Measurements from ENCODE around the gene CDK5RAP1. TPM values are rescaled to one million over a fixed set of nuclear protein-coding genes. Genes with fewer than 3 reads are reported as not detected.

Gene CDK5RAP1
- total and polyA plus RNA-seq, 2 of the 8 experiments (the other 6 are each of a cell fraction or from before 2014, with no cell fraction given), result 37.8 to 46.6 TPM

- TF ChIP-seq CTBP2 (IDR thresholded peaks at IDR 0.05; ENCODE audit: borderline replicate concordance, insufficient read depth, insufficient read length, low read length) (no peak), CHD7 (IDR thresholded peaks at IDR 0.05; ENCODE audit: insufficient replicate concordance, low read length) (no peak), TBP (IDR thresholded peaks at IDR 0.05; ENCODE audit: low read depth, low read length) (no peak), BRCA1 (IDR thresholded peaks at IDR 0.05; ENCODE audit: low read depth, low read length) (no peak), BACH1 (IDR thresholded peaks at IDR 0.05; ENCODE audit: low read length) (no peak)
Measured at GRCh38 chr20:33391722-33392415, 9.4 kb downstream of the CDK5RAP1 start (continued).

Measured in H1 (cell line).